NT2/D1 (cell line): ENCODE results near the gene ANKRD40CL.

Experiments used
- DNase-seq: peaks from one replicate; pipeline ENCODE4 v3.0.0-alpha.2; 2011; ENCODE audit warnings: low read depth, low spot score
- H3K27me3 ChIP-seq: 2 replicates; pipeline ENCODE4 v1.6.0; 2011; ENCODE audit warnings: mild to moderate bottlenecking; ENCODE audit not compliant: insufficient read length, insufficient read depth
- H3K36me3 ChIP-seq: 2 replicates; pipeline ENCODE4 v1.6.1; 2011; ENCODE audit warnings: mild to moderate bottlenecking, low read length, mixed read lengths; ENCODE audit not compliant: insufficient read depth, insufficient read length
- H3K4me1 ChIP-seq: 2 replicates; pipeline ENCODE4 v1.5.1; 2011; ENCODE audit not compliant: insufficient read depth, insufficient read length
- H3K4me3 ChIP-seq: 2 replicates; pipeline ENCODE4 v1.5.1; 2011; ENCODE audit warnings: low read depth; ENCODE audit not compliant: insufficient read length
- H3K9ac ChIP-seq: 2 replicates; pipeline ENCODE4 v1.6.0; 2011; ENCODE audit warnings: low read depth; ENCODE audit not compliant: insufficient read length
- H3K9me3 ChIP-seq: 2 replicates; pipeline ENCODE4 v1.5.1; 2011; ENCODE audit warnings: mild to moderate bottlenecking, low read length; ENCODE audit not compliant: insufficient read depth
- SUZ12 ChIP-seq: IDR thresholded peaks from 2 replicates; pipeline ENCODE4 v1.6.1; 2011; ENCODE audit not compliant: insufficient read length, insufficient read depth; ENCODE audit errors: extremely low read depth
- YY1 ChIP-seq: IDR thresholded peaks from 2 replicates; pipeline ENCODE4 v1.6.1; 2011; ENCODE audit not compliant: insufficient read length, insufficient read depth
- ZNF274 ChIP-seq: IDR thresholded peaks from 2 replicates; pipeline ENCODE4 v1.6.1; 2011; ENCODE audit warnings: mild to moderate bottlenecking, low read depth, low read length

Gene ANKRD40CL

GRCh38 chr17:50719924-50720794, 47.2 kb downstream of the ANKRD40CL start:
- H3K9ac ChIP-seq, result peak overlapping the region; percentile 99
- H3K36me3 ChIP-seq, result peaks cover 19% of the 10 kb centered on the region
- no peaks in the 10 kb centered on the region for H3K9me3 ChIP-seq
- H3K4me3 ChIP-seq, result peak overlapping the region; percentile 94
- H3K4me1 ChIP-seq, result no peaks in the 10 kb centered on the region
- no peak for DNase-seq
- H3K27me3 ChIP-seq, result no peaks in the 10 kb centered on the region
- no peak for TF ChIP-seq ZNF274
- TF ChIP-seq YY1, result no peak
- no peak for TF ChIP-seq SUZ12

GRCh38 chr17:50719144-50719923, 48.0 kb downstream of the ANKRD40CL start, which contains the start of gene LUC7L3:
Gene LUC7L3, plus strand, starts transcription at chr17:50719603. Its CDS starts 130 bp downstream, at chr17:50719733.
- no peaks in the 10 kb centered on the region for H3K4me1 ChIP-seq
- H3K9me3 ChIP-seq, result no peaks in the 10 kb centered on the region
- H3K4me3 ChIP-seq, result peak within 1 kb of the TSS; percentile 94
- H3K36me3 ChIP-seq, result peaks cover 14% of the 10 kb centered on the region
- H3K27me3 ChIP-seq, result no peaks in the 10 kb centered on the region
- peak within 1 kb of the TSS; percentile 99 for H3K9ac ChIP-seq
- peak; percentile 92 for TF ChIP-seq YY1
- no peak for TF ChIP-seq ZNF274
- DNase-seq, result peak; percentile 90

GRCh38 chr17:50715471-50715870, 51.8 kb downstream of the ANKRD40CL start:
- Histone ChIP-seq H3K4me1 (no peaks in the 10 kb centered on the region), H3K9ac (no peak overlapping the region), H3K9me3 (no peaks in the 10 kb centered on the region), H3K36me3 (no peaks in the 10 kb centered on the region), H3K4me3 (no peak overlapping the region), H3K27me3 (no peaks in the 10 kb centered on the region)
- DNase-seq, result no peak
- no peak for TF ChIP-seq YY1
- TF ChIP-seq SUZ12, result no peak
- TF ChIP-seq ZNF274, result no peak

GRCh38 chr17:50712641-50713040, 54.7 kb downstream of the ANKRD40CL start:
- Histone ChIP-seq H3K27me3 (no peaks in the 10 kb centered on the region), H3K36me3 (no peaks in the 10 kb centered on the region), H3K9me3 (no peaks in the 10 kb centered on the region), H3K4me1 (no peaks in the 10 kb centered on the region), H3K4me3 (no peak overlapping the region), H3K9ac (no peak overlapping the region)
- DNase-seq, result no peak
- TF ChIP-seq ZNF274 (no peak), YY1 (no peak), SUZ12 (no peak)
